ENCODE data around the gene ATXN1.
"Not testable (repeated sequence)": the region's sequence is repeated elsewhere in the genome, so short reads cannot be mapped to it uniquely, and the experiment has no call there.

ATXN1 gene

DNA sequence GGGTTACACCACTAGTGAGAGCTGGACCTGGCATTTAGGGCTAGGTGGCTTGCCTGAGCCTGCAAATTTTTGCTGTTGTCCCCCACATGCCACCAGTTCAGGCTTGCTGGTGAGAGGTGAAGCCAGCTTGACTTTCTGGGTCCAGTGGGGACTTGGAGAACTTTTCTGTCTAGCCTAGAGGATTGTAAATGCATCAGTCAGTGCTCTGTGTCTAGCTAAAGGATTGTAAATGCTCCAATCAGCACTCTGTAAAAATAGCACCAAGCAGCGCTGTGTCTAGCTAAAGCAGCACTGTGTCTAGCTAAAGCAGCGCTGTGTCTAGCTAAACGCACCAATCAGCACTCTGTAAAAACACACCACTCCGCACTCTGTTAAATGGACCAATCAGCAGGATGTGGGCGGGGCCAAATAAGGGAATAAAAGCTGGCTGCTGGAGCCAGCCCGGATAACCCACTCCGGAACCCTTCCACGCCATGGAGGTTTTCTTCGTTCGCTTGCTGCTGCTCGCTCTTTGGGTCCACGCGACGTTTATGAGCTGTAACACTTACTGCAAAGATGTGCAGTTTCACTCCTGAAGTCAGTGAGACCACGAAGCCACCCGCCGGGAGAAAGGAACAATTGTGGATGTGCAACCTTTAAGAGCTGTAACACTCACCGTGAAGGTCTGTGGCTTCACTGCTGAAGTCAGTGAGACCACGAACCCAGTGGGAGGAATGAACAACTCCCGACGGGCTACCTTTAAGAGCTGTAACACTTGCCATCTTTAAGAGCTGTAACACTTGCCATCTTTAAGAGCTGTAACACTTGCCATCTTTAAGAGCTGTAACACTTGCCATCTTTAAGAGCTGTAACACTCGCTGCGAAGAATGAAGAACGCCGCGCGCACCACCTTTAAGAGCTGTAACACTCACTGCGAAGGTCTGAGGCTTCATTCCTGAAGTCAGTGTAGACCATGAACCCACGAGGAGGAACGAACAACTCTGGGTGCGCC lies 495.6 kb downstream of the ATXN1 start:
- Histone ChIP-seq H3K4me1 (ENCODE audit: control insufficient read depth, insufficient read depth, low read length) (0 out of 2 replicates have a peak, but pooled peaks cover 2% of the 10 kb centered on the region), H3K27ac (ENCODE audit: extremely low read depth, low read depth, low read length) (no peak overlapping the region), H3K4me3 (ENCODE audit: low read depth, low read length) (no peak overlapping the region), H3K9me3 (ENCODE audit: control insufficient read depth, insufficient read depth, low read depth, low read length) (no peaks in the 10 kb centered on the region), H3K36me3 (ENCODE audit: control insufficient read depth in 2 of 2, insufficient read depth in 1 of 2, low read length in 2 of 2) (peaks cover 0 to 5% of the 10 kb centered on the region in 2 experiments; a peak in 1 of 3 replicates)
- ChIA-PET CTCF (interaction anchor here (0.6 to 2.2 kb wide), 8 partner anchors 9 to 835 kb away, joined by 3 to 10 read pairs (median 4); partner anchors contain the start of gene GMPR), POLR2A (interaction anchor here (0.5 kb wide), 1 partner anchor 681 kb away, joined by 8 read pairs; no protein-coding TSS in a partner anchor)
- TF ChIP-seq ZNF510 (tag by site-specific recombination; IDR thresholded peaks at IDR 0.05; ENCODE audit: insufficient replicate concordance) = no peak
- TF ChIP-seq FEZF1 (tag by site-specific recombination; IDR thresholded peaks at IDR 0.05) = no peak
- no peak for TF ChIP-seq ZNF175 (tag by site-specific recombination; IDR thresholded peaks at IDR 0.05)
- no peak for TF ChIP-seq ZNF704 (tag by site-specific recombination; IDR thresholded peaks at IDR 0.05)
- TF ChIP-seq ZBTB7A (tag by site-specific recombination; IDR thresholded peaks at IDR 0.05; ENCODE audit: low read depth) = no peak

- H3K9me3 ChIP-seq (ENCODE audit: control insufficient read depth, insufficient read depth, low read depth, low read length) = no peaks in the 10 kb centered on the region
- H3K4me3 ChIP-seq (ENCODE audit: low read depth, low read length) = no peak overlapping the region
- H3K27ac ChIP-seq (ENCODE audit: extremely low read depth, low read depth, low read length) = no peak overlapping the region
- H3K36me3 ChIP-seq (ENCODE audit: control insufficient read depth in 2 of 2, insufficient read depth in 1 of 2, low read length in 2 of 2) = peaks cover 0 to 5% of the 10 kb centered on the region in 2 experiments; a peak in 1 of 3 replicates
- ChIA-PET POLR2A (no interaction called here), CTCF (interaction anchor here (0.6 to 2.2 kb wide), 3 partner anchors 12 to 82 kb away, joined by 3 to 10 read pairs (median 4); partner anchors contain the start of gene GMPR)
- no peak for TF ChIP-seq TCF7L2 (IDR thresholded peaks at IDR 0.05; ENCODE audit: borderline replicate concordance, low read depth, low read length)
- TF ChIP-seq ZNF423 (tag by site-specific recombination; IDR thresholded peaks at IDR 0.05) = no peak
- H3K4me1 ChIP-seq (ENCODE audit: control insufficient read depth, insufficient read depth, low read length) = 0 out of 2 replicates have a peak, but pooled peaks cover 2% of the 10 kb centered on the region
Measured at GRCh38 chr6:16264785-16265184, 496.5 kb downstream of the ATXN1 start.

DNA sequence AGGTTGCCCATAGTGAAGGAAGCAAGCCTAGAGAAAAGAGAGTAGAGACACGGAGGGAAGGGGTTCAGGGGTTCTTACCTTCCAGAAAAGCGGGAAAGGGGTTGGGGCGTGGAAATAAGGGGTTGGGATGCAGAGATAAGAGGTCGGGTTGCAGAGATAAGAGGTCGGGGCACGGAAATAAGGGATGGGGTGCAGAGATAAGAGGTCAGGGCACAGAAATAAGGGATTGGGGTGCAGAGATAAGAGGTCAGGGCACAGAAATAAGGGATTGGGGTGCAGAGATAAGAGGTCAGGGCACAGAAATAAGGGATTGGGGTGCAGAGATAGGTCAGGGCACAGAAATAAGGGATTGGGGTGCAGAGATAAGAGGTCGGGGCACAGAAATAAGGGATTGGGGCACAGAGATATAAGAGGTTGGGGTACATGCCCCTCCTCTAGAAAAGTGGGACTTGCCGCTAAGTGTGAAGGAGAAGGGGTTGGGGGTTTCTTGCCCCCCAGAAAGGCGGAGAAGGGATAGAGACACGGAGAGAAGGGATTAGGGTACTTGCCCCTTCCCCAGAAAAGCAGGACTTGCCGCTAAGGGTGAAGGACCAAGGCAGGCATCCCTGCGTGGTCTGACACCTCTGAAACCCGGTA lies 497.7 kb downstream of the ATXN1 start:
- H3K4me1 ChIP-seq (ENCODE audit: control insufficient read depth, insufficient read depth, low read length); H3K4me3 ChIP-seq (ENCODE audit: low read depth, low read length); CTCF ChIA-PET; H3K36me3 ChIP-seq (ENCODE audit: control insufficient read depth in 2 of 2, insufficient read depth in 1 of 2, low read length in 2 of 2); POLR2A ChIA-PET; H3K27ac ChIP-seq (ENCODE audit: extremely low read depth, low read depth, low read length); H3K9me3 ChIP-seq (ENCODE audit: control insufficient read depth, insufficient read depth, low read depth, low read length): not testable (repeated sequence)

DNA sequence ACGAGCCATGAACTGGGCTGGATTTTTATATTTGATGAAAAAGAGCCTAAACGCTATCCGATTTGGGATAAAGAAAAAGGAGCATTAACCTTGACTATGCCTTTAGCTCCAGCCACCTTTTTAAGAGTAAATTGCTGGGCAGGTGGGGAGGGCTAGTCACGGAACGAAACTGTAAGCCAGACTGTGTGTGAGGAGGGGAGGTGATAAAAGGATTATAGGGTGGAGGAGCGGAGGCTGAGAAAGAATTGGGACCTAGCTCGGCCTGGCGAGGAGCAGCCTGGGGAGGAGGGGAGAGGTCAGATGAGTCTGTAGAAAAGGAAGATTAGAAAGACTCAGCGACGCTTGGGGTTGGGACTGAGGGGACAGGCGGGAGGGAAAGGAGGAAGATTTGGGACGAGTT lies 498.5 kb downstream of the ATXN1 start:
- H3K9me3 ChIP-seq (ENCODE audit: control insufficient read depth, insufficient read depth, low read depth, low read length); H3K36me3 ChIP-seq (ENCODE audit: control insufficient read depth in 2 of 2, insufficient read depth in 1 of 2, low read length in 2 of 2); H3K4me1 ChIP-seq (ENCODE audit: control insufficient read depth, insufficient read depth, low read length); H3K4me3 ChIP-seq (ENCODE audit: low read depth, low read length); H3K27ac ChIP-seq (ENCODE audit: extremely low read depth, low read depth, low read length); CTCF ChIA-PET; POLR2A ChIA-PET: not testable (repeated sequence)

DNA sequence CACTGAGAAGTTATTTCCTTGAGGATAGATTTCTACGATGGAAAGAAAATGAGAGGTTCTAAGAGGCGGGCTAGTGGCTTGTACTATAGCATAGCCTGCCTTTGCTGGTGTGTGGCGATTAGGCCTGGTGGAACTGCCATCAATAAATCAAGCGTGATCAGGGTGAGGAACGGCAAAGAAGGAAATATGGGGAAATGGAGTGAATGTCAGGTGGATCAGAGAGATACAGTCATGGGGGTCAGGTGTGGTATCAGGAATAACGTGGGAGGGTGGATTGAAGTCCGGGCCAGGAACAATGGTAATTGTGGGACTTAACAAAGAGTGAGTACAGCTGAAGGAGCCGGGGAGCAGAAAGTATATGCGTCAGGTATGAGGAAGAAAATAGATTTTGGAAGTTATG lies 500.7 kb downstream of the ATXN1 start:
- H3K36me3 ChIP-seq (ENCODE audit: control insufficient read depth in 2 of 2, insufficient read depth in 1 of 2, low read length in 2 of 2); POLR2A ChIA-PET: not testable (repeated sequence)

DNA sequence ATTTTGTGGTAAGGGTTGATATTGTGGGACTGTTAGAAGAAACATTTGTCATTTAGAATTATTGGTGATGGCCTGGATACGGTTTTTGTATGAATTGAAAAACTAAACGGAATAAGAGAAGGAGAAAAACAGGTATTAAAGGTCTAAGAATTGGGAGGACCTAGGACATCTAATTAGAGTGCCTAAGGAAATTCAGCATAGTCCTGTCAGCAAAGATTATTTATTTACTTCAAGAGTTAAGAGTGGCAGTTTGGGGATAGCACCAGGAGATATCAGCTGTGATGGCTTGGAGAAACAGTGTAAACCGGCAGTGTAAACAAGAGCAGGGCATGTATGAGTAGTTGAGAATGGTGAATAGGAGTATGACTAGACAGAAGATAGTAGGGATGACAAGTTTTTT lies 501.7 kb downstream of the ATXN1 start:
- CTCF ChIA-PET = interaction anchor here (0.6 to 0.7 kb wide), 2 partner anchors 10 to 29 kb away, joined by 3 to 4 read pairs; no protein-coding TSS in a partner anchor
- POLR2A ChIA-PET; H3K27ac ChIP-seq (ENCODE audit: extremely low read depth, low read depth, low read length); H3K4me1 ChIP-seq (ENCODE audit: control insufficient read depth, insufficient read depth, low read length); H3K4me3 ChIP-seq (ENCODE audit: low read depth, low read length); H3K9me3 ChIP-seq (ENCODE audit: control insufficient read depth, insufficient read depth, low read depth, low read length): not testable (repeated sequence)
- H3K36me3 ChIP-seq (ENCODE audit: control insufficient read depth in 2 of 2, insufficient read depth in 1 of 2, low read length in 2 of 2) = peaks cover 0 to 11% of the 10 kb centered on the region in 2 experiments; a peak in 1 of 3 replicates

More for the DNA sequence above, 500.7 kb downstream of the ATXN1 start:
- H3K27ac ChIP-seq (ENCODE audit: extremely low read depth, low read depth, low read length); H3K4me1 ChIP-seq (ENCODE audit: control insufficient read depth, insufficient read depth, low read length); H3K4me3 ChIP-seq (ENCODE audit: low read depth, low read length); H3K9me3 ChIP-seq (ENCODE audit: control insufficient read depth, insufficient read depth, low read depth, low read length); CTCF ChIA-PET: not testable (repeated sequence)
